Fibroblast of lung (primary cell): ENCODE data around the gene SMOC2.

Experiments
- EZH2 ChIP-seq: IDR thresholded peaks from 2 replicates; pipeline ENCODE4 v1.5.1; 2012; ENCODE audit warnings: low read length, control low read depth, mild to moderate bottlenecking; ENCODE audit errors: missing control alignments
- TF ChIP-seq, protein P1 (sequence below), 2 donors: IDR thresholded peaks in 1 of 2; conservative IDR thresholded peaks in 1 of 2; 1 replicate in 1 of 2; 2 replicates in 1 of 2; pipeline ENCODE4 v1.5.1; 2011 to 2012; ENCODE audit warnings: low read length in 2 of 2, control low read depth in 1 of 2, inconsistent platforms in 1 of 2, low read depth in 1 of 2, mild to moderate bottlenecking in 1 of 2

GRCh38 chr6:168462289-168462853 is 21.4 kb downstream of the SMOC2 start:
- TF ChIP-seq, protein P1, sequence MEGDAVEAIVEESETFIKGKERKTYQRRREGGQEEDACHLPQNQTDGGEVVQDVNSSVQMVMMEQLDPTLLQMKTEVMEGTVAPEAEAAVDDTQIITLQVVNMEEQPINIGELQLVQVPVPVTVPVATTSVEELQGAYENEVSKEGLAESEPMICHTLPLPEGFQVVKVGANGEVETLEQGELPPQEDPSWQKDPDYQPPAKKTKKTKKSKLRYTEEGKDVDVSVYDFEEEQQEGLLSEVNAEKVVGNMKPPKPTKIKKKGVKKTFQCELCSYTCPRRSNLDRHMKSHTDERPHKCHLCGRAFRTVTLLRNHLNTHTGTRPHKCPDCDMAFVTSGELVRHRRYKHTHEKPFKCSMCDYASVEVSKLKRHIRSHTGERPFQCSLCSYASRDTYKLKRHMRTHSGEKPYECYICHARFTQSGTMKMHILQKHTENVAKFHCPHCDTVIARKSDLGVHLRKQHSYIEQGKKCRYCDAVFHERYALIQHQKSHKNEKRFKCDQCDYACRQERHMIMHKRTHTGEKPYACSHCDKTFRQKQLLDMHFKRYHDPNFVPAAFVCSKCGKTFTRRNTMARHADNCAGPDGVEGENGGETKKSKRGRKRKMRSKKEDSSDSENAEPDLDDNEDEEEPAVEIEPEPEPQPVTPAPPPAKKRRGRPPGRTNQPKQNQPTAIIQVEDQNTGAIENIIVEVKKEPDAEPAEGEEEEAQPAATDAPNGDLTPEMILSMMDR (conservative IDR thresholded peaks at IDR 0.05 in 1 of 2, IDR thresholded peaks at IDR 0.05 in 1 of 2; ENCODE audit: low read depth in 1 of 2, low read length in 2 of 2): no peak
- TF ChIP-seq EZH2: no peak
